Suppressor macrophage (primary cell): ENCODE results near the gene ACTG2.

Experiments used
- DNase-seq, 4 experiments: peaks; one replicate each; pipeline ENCODE4 v3.0.0-alpha.2; 2020 to 2022

The ACTG2 gene

GRCh38 chr2:73914667-73915066 is 21.9 kb downstream of the ACTG2 start:
- DNase-seq = no peak

DNA sequence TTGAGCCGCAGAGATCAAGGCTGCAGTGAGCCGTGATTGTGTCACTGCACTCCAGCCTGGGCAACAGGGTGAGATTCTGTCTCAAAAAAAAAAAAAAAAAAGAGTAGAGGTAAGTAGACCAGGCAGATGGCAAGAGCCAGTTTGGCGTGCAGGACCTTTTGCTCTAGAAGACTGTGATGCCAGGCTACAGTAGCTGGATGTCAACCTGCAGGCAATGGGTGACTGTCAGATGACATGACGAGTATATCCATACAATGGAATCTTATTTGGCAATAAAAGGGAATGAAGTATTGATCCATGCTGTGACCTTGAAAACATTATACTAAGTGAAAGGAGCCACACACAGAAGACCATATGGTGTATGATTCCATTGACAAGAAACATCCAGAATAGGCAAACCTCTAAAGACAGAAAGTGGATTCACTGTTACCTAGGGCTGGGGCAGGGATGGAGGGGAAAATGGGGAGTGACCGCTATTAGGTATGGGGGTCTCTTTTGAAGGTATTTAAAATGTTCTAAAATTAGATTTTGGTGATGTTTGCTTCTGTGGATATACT is 22.7 kb downstream of the ACTG2 start:
- DNase-seq = no peak

DNA sequence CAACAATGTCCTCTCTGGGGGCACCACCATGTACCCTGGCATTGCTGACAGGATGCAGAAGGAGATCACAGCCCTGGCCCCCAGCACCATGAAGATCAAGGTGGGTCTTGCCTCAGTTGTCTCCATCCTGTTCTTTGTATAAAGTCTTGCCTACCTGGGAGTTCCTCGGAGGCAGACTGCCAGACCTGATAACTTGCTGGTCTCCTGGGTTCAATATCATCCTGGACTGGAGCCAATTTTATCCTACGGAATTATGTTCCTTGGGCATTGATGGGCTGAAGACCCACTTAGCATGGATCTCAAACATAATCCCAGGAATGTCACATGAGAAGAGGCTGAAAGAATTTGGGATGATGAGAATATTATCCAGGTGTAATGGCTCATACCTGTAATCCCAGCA is 23.9 kb downstream of the ACTG2 start:
- DNase-seq = no peak

GRCh38 chr2:73917296-73917695 is 24.5 kb downstream of the ACTG2 start:
- no peak for DNase-seq

GRCh38 chr2:73917696-73918207 is 24.9 kb downstream of the ACTG2 start:
- DNase-seq = no peak

- DNase-seq = no peak
Measured at GRCh38 chr2:73918856-73919255, 26.0 kb downstream of the ACTG2 start.

- no peak for DNase-seq
Measured at GRCh38 chr2:73919596-73920228, 26.9 kb downstream of the ACTG2 start.

DNA sequence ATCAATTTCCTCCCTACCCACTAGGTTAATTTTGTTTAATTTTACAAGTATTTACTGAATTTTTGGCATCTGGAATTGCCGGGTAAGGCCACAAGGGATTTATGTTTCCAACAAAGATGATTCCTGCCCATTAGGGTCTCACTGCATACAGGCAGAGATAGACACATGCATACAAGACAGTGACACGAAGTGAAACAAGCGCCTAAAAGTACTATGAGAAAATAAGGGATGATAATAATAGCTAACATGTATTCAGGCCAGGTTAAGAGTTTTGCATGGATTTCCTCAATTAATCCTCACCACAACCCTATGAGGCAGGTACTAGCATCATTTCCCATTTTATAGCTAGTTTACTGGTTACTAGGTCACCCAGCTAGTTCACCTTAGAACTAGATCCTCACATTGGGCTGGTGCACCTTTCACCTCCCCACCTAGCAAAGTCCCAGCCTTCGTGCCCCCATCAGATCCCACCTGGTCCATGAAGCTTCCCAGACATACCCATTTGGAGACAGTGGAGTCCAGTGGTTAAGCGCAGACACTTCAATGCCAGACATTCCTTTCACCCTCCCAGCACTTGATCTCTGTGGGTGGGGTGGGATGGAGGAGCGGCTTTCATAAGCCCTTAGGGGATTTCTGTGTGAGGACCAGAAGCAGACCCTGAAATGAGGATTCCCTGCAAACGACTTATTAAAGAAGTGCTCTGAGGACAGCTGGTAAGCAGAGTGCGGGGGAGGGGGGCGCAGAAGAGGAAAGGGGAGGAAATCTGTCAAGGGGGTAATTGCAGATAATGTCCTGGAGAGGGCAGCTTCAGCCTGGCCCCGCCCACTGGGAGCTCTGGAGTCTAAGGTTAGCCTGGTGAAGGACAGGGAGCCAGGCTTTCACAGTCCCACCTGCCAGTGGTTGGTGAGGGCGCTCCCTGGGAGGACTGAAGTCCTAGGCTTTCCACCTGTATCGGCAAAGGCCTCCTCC is 28.1 kb downstream of the ACTG2 start:
- peak in 3 of 4 experiments; percentile 45 to 64 (median 53) for DNase-seq

DNA sequence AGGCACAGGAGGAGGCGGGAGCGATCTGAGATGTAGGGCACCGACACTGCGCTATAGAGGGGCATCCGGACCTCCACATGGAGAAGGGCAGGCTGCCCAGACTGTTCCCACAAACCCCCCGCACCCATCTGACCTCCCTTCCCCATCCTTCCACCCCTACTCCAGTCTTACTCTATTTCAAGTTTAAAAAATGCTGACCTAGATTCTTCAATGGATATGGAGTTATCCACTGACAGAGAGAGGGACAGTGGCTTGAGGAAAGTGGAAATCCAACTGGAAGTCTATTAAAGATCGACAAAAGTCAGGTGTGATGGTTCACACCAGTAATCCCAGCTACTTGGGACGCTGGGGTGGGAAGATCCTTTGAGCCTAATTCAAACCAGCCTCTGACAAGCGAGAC is 28.8 kb downstream of the ACTG2 start:
- no peak for DNase-seq

GRCh38 chr2:73922681-73923080 is 29.9 kb downstream of the ACTG2 start:
- DNase-seq = no peak

GRCh38 chr2:73925033-73925704 is 32.4 kb downstream of the ACTG2 start:
- peak; percentile 26 to 69 (median 57) for DNase-seq

DNA sequence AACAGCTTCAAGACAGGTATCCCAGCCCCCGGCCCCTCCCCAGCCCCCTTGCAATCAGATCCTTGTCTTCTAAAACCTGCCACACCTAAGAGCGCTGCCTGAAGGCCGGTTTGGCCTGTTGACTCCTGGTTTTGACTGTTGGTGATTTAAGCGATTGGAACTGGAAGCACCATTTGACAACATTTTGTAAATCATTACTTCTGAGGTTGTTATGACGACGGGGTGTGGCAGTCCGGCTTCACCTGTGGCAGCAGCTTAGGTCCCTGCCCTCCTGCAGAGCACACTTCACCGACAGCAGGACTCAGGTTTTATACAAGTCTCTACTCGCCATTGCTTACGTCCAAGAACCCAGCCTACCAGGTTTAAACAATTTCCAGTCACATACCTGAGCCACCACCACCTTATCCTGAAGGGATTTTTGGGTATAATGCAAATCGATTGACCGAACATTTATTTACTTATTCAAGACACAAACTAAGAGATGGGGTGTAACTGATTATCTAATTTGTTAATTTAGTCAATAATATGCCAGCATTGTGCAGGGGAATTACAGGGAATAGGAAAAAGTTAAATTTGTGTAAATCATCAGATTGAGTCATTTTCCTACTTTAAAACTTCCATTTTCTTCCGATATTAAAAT is 33.2 kb downstream of the ACTG2 start:
- DNase-seq = no peak

- DNase-seq = peak; percentile 98 to 100 (median 100)
Measured at GRCh38 chr2:73926493-73927327, 33.9 kb downstream of the ACTG2 start, which contains the start of gene DGUOK. Gene DGUOK (plus strand): TSS chr2:73926880. CDS start chr2:73926911, 31 bp downstream.

- peak in 1 of 4 experiments; percentile 43 for DNase-seq
Measured at GRCh38 chr2:73927344-73927743, 34.5 kb downstream of the ACTG2 start.

GRCh38 chr2:73928963-73929347 is 36.1 kb downstream of the ACTG2 start:
- DNase-seq = no peak

- DNase-seq = no peak
Measured at GRCh38 chr2:73930386-73930785, 37.6 kb downstream of the ACTG2 start.

DNA sequence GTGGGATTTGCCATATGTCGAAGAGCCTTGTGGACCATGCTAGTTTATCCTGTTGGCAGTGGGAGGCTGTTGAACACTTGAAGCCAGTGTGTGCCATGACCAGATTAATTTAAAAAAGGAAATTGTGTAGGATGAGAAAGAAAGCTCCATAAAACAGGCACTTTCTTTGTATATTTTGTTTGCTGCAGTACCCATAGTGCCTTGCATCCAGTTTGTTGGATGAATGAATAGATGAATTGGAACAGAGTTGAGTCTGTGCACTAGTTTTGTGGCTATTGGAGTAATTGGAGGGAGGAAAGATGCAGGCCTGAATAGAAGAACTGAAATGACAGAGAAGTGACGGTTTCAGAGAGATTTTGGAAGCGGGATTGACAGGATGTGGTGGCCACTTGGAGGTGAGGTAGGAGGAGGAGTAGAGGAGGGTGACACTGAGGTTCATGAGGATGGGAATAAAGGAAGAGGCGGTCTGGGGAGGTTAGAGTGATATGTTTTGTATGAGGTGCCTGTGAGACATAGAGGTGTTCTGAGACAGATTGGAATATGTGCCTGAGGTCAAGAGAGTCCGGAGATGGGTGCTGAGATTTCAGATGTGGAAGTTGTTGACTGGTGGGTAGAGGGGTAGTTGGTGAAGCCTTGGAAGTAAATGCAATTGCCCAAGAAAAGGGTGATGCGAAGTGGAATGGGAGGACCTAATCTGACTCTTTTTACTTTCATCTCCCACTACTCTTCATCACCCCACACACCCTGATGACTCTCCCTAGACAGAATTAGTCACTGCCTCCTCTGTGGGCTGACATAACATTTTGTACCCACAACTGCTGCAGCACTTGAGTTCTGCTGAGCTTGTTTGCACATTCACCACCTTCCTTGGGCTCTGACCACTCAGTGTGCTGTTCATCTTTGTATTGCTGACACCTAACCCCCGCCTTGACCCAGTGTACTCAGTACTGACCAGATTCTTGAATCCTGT is 39.0 kb downstream of the ACTG2 start:
- peak; percentile 55 to 85 (median 61) for DNase-seq

DNA sequence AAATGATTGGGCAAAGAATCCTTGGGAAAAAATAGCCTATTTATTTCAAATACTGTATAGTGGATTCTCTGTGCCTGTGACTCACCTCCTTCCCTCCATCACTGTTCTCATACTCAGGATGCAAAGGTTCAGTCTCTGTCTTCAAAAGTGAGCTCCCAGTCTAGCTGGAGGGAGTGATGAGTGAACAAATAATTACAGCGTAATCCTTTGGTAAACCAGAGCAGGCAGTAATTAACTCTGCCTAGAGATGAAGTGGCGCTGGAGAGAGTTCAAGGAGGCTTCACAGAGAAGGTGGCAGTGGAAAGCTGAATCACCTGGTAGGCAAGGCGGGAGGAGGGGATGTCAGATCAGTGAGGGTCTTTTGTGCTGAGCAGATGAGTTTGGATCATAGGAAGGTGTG is 40.4 kb downstream of the ACTG2 start:
- DNase-seq = no peak

DNA sequence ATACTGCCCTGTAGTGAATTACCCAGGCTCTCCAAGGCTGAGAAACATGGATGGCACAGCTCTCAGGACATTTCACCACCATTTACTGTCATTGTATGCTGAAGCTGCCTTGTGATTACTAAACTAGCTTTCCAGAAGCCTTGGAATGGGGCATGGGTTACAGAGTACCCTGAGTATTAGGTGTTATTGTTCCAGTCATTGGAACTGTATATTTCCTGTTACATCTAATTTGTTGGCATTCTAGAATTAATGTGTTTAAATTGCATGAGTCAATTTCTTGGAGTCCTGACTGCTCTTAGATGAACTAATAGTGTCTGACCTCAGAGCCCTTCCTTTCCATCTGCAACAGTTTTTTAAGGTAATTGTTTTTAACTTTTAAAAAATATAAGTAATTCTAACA is 42.8 kb downstream of the ACTG2 start:
- DNase-seq = no peak
